Measurements from ENCODE around the gene C22orf15.
"Not testable (repeated sequence)": the region's sequence is repeated elsewhere in the genome, so short reads cannot be mapped to it uniquely, and the experiment has no call there.

The C22orf15 gene, protein sequence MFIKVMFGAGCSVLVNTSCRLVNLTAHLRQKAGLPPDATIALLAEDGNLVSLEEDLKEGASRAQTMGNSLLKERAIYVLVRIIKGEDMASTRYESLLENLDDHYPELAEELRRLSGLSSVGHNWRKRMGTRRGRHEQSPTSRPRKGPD

GRCh38 chr22:23762842-23763578 lies at the start of gene C22orf15:
Gene C22orf15, plus strand, starts transcription at chr22:23762990. Its CDS starts 317 bp downstream, at chr22:23763307.
- no peak for DNase-seq (ENCODE audit: low spot score)

DNA sequence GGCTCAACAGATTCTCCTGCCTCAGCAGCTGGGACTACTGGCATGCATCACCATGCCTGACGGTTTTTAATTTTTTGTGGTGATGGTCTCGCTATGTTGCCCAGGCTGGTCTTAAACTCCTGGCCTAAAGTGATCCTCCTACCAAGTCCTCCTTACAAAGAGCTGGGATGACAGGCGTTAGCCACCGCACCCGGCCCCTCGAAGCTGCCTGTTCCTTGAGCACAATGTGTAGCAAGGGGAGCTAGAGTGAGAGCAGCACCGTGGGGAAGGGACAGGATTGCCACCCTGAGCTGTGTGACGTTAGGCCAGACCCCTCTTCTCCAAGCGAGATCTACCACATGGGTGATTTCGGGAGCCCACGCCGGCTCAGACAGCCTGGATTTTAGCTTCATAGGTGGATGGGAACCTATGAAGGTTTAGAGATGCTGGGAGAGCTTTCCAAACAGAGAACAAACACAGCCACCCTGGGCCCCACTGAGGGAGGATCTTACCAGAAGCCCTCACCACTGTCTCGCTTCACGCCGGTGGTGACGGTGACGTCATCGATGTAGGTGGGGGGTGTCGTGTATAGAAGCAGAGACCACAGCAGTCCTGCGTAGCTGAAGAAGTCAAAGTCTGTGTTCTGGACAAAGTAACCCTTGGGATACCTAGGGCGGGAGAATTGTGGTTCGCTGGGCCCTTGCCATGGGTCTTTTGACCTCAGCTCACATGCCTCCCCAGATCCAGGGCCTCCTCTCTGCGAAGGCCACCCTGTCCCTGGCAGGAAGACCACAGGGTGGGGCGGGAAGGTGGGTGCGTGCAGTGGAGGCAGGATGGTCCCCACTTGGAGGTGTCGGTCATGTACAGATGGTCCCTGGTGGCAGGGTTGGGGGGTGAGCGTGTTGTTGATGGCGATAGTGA lies 48.8 kb upstream of the C22orf15 start:
- no peak for DNase-seq (ENCODE audit: low spot score)

- DNase-seq (ENCODE audit: low spot score): no peak
These were observed 47.9 kb upstream of the C22orf15 start for GRCh38 chr22:23714596-23715578.

GRCh38 chr22:23715806-23716375 lies 46.9 kb upstream of the C22orf15 start:
- DNase-seq (ENCODE audit: low spot score): no peak

DNA sequence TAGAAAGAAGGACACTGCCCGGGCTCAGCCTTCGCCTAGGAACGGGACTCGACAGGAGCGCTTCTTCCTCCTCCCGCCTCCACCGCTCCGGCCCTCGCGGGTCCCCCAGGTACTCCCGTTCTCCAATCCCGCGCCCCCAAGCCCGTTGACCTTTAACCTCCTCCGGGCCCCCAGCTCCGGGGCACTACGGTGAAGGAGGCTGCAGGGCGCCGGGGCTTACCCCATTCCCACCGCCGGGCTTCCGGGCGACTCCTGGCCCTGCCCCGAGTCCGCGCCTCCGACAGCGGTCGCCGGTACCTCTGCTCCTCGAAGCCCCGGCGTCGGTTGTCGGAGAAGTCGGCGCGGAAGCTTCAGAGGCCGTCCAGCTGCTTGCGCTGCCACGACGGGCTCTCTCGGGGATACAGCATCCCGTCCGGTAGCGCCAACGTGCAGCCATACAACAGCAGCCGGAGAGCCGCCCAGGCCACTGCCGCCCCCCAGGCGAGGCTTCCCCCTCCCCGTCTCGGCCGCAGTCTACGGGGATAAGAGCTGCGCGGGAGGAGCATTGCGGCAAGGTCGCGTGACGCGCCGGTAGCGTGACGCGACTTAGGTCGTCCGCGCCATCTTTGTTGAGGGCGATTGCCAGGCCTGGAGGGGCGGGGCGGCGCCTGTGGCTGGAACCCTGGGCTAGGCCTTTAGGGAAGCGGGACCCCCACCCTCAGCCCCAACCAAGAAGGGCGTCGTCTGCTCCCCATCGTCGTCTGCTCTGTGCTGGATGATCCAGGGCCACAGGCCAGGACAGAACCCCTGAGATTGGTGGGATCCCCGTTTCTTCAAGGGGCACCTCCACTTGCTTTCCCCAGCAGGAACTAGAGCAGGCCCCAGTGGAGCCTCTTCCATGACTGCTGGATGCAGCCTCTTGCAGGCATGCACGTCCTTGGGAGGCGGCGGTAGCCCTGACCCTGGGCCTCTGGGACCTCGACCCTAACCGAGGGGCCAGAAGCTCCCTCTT lies 45.7 kb upstream of the C22orf15 start:
- peak; percentile 75 for DNase-seq (ENCODE audit: low spot score)

- no peak for DNase-seq (ENCODE audit: low spot score)
These were observed 44.2 kb upstream of the C22orf15 start for GRCh38 chr22:23718371-23719165.

GRCh38 chr22:23720855-23721254 lies 41.9 kb upstream of the C22orf15 start:
- no peak for DNase-seq (ENCODE audit: low spot score)

GRCh38 chr22:23722160-23722559 lies 40.6 kb upstream of the C22orf15 start:
- DNase-seq (ENCODE audit: low spot score): no peak

- no peak for DNase-seq (ENCODE audit: low spot score)
These were observed 40.1 kb upstream of the C22orf15 start for GRCh38 chr22:23722724-23723123.

- not testable (repeated sequence) for DNase-seq (ENCODE audit: low spot score)
These were observed 34.7 kb upstream of the C22orf15 start for GRCh38 chr22:23728108-23728507.

GRCh38 chr22:23737696-23738095 lies 25.1 kb upstream of the C22orf15 start:
- DNase-seq (ENCODE audit: low spot score): no peak

- no peak for DNase-seq (ENCODE audit: low spot score)
These were observed 20.1 kb upstream of the C22orf15 start for GRCh38 chr22:23742505-23743264.

- no peak for DNase-seq (ENCODE audit: low spot score)
These were observed 19.5 kb upstream of the C22orf15 start for GRCh38 chr22:23743303-23743705.

DNA sequence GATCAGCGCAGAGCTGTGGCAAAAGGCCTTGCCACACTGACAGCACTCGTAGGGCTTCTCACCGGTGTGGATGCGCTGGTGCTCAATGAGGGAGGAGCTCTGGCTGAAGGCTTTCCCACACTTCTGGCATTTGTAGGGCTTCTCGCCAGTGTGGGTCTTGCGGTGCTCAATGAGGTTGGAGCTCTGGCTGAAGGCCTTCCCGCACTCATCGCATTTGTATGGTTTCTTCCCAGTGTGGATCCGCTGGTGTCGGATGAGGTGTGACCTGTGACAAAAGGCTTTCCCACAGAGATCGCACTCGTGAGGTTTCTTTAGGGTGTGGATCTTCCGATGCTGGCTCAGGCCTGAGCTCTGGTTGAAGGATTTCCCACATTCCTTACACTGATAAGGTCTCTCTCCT lies 18.8 kb upstream of the C22orf15 start:
- DNase-seq (ENCODE audit: low spot score): no peak

GRCh38 chr22:23744485-23744884 lies 18.3 kb upstream of the C22orf15 start:
- DNase-seq (ENCODE audit: low spot score): no peak

DNA sequence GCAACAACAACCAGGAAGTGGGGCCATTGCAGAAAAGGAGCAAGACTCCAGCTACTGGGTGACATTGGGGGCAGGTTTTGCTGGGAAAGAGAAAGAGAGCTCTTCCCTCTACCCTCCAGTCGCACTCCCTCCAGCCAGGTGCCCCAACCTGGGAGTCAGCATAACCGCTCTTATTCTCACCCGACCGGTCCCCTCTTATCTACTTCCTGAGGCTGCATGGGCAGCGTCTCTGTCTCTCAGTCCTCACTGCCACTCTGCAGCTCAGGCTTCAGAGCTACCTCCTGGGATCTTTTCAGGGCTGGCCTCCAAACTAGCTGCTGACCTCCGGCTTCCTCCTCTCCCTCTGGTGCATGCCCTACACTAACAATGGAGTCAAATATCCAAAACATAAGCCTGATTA lies 17.0 kb upstream of the C22orf15 start:
- DNase-seq (ENCODE audit: low spot score): no peak

DNA sequence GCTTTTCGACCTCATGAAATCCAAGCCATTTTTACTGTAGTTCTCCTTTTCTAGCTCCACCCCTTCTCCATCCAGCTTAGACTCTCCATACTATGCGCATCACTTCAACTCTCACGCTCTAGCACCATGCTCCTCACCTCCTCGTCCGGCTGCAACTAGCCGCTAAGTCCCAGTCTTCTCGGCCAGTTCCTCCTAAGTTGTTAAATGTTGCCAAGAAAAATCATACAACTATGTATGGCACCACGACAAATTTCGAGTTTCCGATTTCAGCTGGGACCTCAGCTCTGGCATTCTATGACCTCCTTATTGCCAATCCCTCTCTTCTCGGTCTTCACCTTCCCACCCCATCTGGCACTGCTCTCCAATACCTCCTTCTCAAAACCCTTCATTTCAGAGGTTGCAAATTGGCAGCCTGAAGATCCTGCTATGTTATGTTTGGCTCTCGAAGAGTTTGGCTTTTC lies 12.9 kb upstream of the C22orf15 start:
- no peak for DNase-seq (ENCODE audit: low spot score)

- DNase-seq (ENCODE audit: low spot score): no peak
These were observed 12.4 kb upstream of the C22orf15 start for GRCh38 chr22:23750367-23750713.

All from HuH-7.5 (cell line).